Measurements from ENCODE around the gene MGME1. TPM values are rescaled to one million over a fixed set of nuclear protein-coding genes. Genes with fewer than 3 reads are reported as not detected.
A peak's percentile ranks its signal among the peaks of the same experiment; 100 is the strongest.
"Not testable (repeated sequence)": the region's sequence is repeated elsewhere in the genome, so short reads cannot be mapped to it uniquely, and the experiment has no call there.

Gene MGME1
- total RNA-seq, 2 donors from 2014 or later: 17.1 to 22.0 TPM

GRCh38 chr20:18005990-18006364 is 37.2 kb downstream of the MGME1 start:
- DNase-seq (no peak), ATAC-seq (no peak)
- intact Hi-C loops (cut with DNase I, micrococcal nuclease): no loop called here

- no peak for DNase-seq
- intact Hi-C loops (cut with DNase I, micrococcal nuclease): no loop called here
- ATAC-seq: peak; percentile 52
Observed at GRCh38 chr20:18006684-18007083, 37.9 kb downstream of the MGME1 start.

- DNase-seq: no peak
- intact Hi-C loops (cut with DNase I, micrococcal nuclease): no loop called here
- no peak for ATAC-seq
Observed at GRCh38 chr20:18007534-18008292, 38.9 kb downstream of the MGME1 start.

- no peak for DNase-seq
- ATAC-seq: no peak
- intact Hi-C loops (cut with DNase I, micrococcal nuclease): no loop called here
Observed at GRCh38 chr20:18009116-18009515, 40.3 kb downstream of the MGME1 start.

GRCh38 chr20:18011482-18011881 is 42.7 kb downstream of the MGME1 start:
- ATAC-seq (no peak), DNase-seq (no peak)
- intact Hi-C loops (cut with DNase I, micrococcal nuclease): no loop called here

- intact Hi-C loops (cut with DNase I, micrococcal nuclease): no loop called here
Observed at GRCh38 chr20:18011951-18012645, 43.3 kb downstream of the MGME1 start.

GRCh38 chr20:18012901-18013300 is 44.1 kb downstream of the MGME1 start:
- DNase-seq (no peak), ATAC-seq (no peak)
- intact Hi-C loops (cut with DNase I, micrococcal nuclease): no loop called here

More at GRCh38 chr20:18011951-18012645, 43.3 kb downstream of the MGME1 start:
- no peak for DNase-seq
- ATAC-seq: no peak

- intact Hi-C loops (cut with DNase I, micrococcal nuclease): no loop called here
- no peak for ATAC-seq
Observed at GRCh38 chr20:18014411-18014810, 45.6 kb downstream of the MGME1 start.

GRCh38 chr20:18016772-18017171 is 48.0 kb downstream of the MGME1 start:
- intact Hi-C loops (cut with DNase I, micrococcal nuclease): no loop called here
- no peak for DNase-seq
- peak; percentile 77 for ATAC-seq

More at GRCh38 chr20:18014411-18014810, 45.6 kb downstream of the MGME1 start:
- DNase-seq: no peak

DNA sequence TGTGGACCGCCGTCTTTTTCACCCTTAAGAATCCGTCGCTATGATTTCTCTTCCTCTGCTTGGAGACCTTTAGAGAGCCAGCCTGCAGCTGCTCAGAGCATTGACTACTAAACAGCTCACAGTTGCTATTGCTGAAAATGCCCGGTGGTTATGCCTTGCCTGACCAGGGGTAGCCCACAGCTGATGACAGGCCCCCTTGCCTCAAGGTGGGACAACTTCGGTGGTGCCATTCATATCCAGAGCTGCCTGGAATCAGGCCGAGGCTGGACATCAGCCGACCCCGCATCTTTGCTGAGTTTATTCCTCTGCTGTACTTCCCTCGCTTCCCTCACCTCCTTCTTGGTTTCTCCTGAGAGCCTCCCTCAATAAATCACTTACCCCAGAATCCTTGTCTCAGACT is 49.3 kb downstream of the MGME1 start:
- DNase-seq: no peak
- intact Hi-C loops (cut with DNase I, micrococcal nuclease): no loop called here
- no peak for ATAC-seq

DNA sequence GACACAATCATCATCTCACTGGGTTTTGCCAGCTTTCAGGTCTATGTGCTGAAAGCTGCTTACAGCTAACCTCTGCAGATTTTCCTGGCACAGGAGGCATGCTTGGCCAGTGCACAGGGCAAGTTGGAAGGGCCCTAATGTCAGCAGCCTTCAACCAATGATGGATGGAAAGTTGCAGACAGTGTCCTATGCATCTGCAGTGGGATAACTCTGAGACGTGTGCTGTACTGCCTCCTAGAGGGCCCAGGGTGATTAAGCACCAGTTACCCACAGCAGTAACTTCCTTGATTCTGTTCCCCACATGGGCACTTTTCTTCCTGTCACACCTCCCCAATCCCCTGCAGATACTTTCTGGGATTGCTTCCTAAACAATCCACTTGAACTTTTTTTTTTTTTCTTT is 50.2 kb downstream of the MGME1 start:
- ATAC-seq: peak; percentile 71
- DNase-seq: no peak
- intact Hi-C loops (cut with DNase I, micrococcal nuclease): no loop called here

- intact Hi-C loops (cut with DNase I, micrococcal nuclease): no loop called here
- no peak for ATAC-seq
- no peak for DNase-seq
Observed at GRCh38 chr20:18020931-18021330, 52.1 kb downstream of the MGME1 start.

DNA sequence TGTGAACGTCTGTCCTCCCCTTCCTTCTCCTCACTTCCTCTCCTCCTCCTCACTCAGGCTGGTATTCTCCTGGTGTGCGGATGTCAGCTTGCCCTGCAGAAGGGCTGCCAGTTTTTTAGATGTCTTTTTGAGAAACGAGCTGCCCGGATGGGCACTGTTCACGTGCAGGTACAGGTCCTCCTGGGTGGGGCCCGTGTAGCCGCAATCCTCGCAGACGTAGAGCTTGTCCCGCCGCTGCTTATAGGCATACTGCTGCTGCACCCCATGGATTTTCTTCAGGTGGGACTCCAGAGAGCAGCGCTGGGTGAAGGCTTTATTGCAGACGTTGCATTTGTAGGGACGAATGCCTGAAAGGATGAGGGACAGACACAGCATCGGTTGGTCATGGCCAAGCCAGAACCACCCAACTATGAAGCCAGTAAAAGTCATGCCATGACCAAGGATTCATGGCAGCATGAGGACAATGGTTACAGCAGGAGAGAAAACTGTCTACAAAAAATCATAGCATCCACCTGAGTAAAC is 55.8 kb downstream of the MGME1 start:
- DNase-seq (no peak), ATAC-seq (no peak)
- intact Hi-C loops (cut with DNase I, micrococcal nuclease): no loop called here

GRCh38 chr20:18027011-18027410 is 58.2 kb downstream of the MGME1 start:
- peak; percentile 53 for ATAC-seq
- intact Hi-C loops (cut with DNase I, micrococcal nuclease); DNase-seq: not testable (repeated sequence)

- DNase-seq: no peak
- ATAC-seq: no peak
- intact Hi-C loops (cut with DNase I, micrococcal nuclease): no loop called here
Observed at GRCh38 chr20:18030020-18030419, 61.2 kb downstream of the MGME1 start.

DNA sequence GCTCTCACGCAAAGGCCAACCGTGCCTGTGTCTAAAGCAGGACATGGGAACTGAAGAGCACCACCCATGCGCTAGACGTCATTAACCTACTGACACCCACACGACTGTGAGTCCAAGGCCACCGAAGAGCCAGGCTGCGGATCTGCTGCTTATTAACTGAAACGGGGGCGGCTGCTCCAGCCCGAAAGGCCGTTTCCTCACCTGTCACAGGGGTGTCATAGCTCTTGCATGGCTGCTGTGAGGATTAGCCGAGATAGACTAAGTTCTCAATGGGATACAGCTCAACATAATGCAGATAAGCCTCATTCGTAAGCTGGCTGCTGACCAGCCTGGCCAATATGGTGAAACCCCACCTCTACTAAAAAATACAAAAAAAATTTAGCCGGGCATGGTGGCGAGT is 62.2 kb downstream of the MGME1 start:
- intact Hi-C loops (cut with DNase I, micrococcal nuclease): no loop called here
- DNase-seq: no peak
- ATAC-seq: no peak

DNA sequence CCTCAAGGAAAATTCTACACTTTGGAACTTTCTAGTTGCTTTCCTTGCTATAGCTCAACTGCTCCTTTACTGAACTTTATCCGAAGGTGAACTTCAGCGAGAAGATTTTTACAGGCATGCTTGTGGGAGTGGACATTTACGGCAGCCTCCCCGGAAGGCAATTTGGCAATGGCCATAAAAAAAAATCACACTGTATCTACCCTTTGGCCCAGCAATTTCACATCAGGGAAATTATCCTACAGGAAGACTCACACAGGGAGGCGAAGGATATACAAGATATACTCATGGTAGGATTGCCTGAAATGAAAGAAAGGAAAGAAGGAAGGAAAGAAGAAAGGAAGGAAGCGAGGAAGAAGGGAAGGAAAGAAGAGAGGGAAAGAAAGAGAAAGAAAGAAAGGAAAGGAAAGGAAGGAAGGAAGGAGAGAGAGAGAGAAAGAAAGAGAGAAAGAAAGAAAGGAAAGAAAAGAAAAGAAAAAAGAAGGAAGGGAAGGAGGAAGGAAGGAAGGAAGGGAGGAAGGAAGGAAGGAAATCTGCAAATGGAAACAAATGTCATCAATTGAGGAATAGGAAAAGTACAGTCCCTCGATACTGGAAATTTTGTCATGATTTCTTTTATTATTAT is 63.2 kb downstream of the MGME1 start:
- ATAC-seq (peak; percentile 74), DNase-seq (peak; percentile 31 to 59)
- intact Hi-C loops (cut with DNase I, micrococcal nuclease): no loop called here

DNA sequence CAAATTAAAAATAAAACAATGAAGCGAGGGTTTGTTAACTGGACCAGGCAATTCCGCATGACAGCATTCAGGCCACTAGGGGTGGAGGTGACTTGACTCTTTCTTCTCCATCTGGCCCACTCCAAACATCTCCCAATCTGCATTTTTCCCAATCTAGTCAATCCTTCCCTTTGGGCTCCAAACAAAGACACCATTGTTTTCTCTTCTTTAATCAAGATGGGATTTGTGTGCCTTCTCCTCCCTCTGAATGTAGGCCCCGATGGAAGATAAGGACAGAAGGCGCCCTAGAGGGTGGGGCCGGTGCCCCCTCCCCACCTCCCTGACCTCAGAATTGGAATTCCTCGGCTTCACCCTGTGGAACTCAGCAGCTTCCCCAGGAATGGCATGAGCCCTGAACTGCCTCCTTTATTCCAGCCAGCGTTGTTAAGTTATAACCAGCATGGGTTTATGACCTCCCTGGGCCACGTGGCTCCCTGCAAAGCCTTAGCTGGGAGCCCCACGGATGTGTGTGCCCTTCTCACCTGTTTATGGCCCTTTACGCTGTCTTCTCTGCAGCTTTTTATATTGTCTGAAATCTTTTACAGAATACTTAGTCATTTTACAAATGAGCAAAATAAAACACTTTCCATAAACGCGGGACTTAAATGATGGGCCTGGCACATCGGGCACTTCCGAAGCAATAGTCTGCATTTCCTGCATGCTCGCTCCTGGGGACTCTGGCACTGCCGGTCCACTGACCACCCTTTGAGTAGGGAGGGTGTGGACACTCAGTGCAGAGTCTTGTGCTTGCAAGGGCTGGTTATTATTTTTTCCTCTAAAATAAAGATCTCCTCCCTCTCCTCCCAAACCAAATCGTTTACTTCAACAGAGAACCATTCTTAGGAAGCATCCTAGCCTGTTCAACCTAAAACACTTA is 64.4 kb downstream of the MGME1 start:
- intact Hi-C loops (cut with DNase I, micrococcal nuclease): no loop called here
- ATAC-seq: peak; percentile 86
- DNase-seq: peak; percentile 74 to 83

GRCh38 chr20:18034039-18034438 is 65.2 kb downstream of the MGME1 start:
- intact Hi-C loops (cut with DNase I, micrococcal nuclease): no loop called here
- no peak for DNase-seq
- no peak for ATAC-seq

Measured in left colon (tissue), 2 donors.